Measurements from ENCODE around the gene TAF9B.
"Not testable (repeated sequence)": the region's sequence is repeated elsewhere in the genome, so short reads cannot be mapped to it uniquely, and the experiment has no call there.

Gene TAF9B

DNA sequence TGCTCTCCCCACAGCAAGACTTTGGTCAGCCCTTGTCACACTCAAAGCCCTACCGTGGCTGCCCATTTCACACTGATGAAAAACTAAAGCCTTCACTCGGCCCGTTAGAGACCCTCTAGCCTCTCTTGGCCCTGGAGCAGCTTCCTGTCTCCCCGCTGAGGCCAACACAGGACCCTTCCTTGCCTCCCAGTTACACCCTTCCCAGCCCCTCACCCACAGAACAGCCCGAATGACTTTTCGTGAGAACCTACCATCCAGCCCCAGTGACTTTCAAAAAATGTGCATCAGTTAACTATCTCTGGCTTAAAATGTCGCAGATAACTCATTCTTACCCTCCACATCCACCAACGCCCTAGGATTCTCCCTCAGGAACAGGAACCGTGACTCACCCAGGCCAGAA, 756 bp upstream of the TAF9B start:
- no peak for TF ChIP-seq ZNF274 (IDR thresholded peaks at IDR 0.05; ENCODE audit: low read depth, low read length)
- TF ChIP-seq YY1 (IDR thresholded peaks at IDR 0.05; ENCODE audit: insufficient read depth, insufficient read length), result no peak
- TF ChIP-seq SUZ12 (IDR thresholded peaks at IDR 0.05; ENCODE audit: extremely low read depth, insufficient read depth, insufficient read length), result no peak
- H3K9me3 ChIP-seq (ENCODE audit: insufficient read depth, low read length), result 0 out of 2 replicates have a peak, but pooled peaks cover 4% of the 10 kb centered on the region

GRCh38 chrX:78133238-78133960, 6.1 kb downstream of the TAF9B start:
- peaks cover 54% of the 10 kb centered on the region for H3K36me3 ChIP-seq (ENCODE audit: insufficient read depth, insufficient read length, low read length)
- H3K9me3 ChIP-seq (ENCODE audit: insufficient read depth, low read length), result no peaks in the 10 kb centered on the region
- no peaks in the 10 kb centered on the region for H3K4me1 ChIP-seq (ENCODE audit: insufficient read depth, insufficient read length)
- no peak overlapping the region for H3K9ac ChIP-seq (ENCODE audit: insufficient read length, low read depth)
- DNase-seq (ENCODE audit: low read depth, low spot score), result no peak
- no peaks in the 10 kb centered on the region for H3K27me3 ChIP-seq (ENCODE audit: insufficient read depth, insufficient read length)
- TF ChIP-seq YY1 (IDR thresholded peaks at IDR 0.05; ENCODE audit: insufficient read depth, insufficient read length), result no peak
- no peak for TF ChIP-seq ZNF274 (IDR thresholded peaks at IDR 0.05; ENCODE audit: low read depth, low read length)
- TF ChIP-seq SUZ12 (IDR thresholded peaks at IDR 0.05; ENCODE audit: extremely low read depth, insufficient read depth, insufficient read length), result no peak
- H3K4me3 ChIP-seq (ENCODE audit: insufficient read length, low read depth), result no peak overlapping the region

More for the DNA sequence above, 756 bp upstream of the TAF9B start:
- Histone ChIP-seq H3K4me3 (ENCODE audit: insufficient read length, low read depth) (no peak overlapping the region), H3K36me3 (ENCODE audit: insufficient read depth, insufficient read length, low read length) (peaks cover 18% of the 10 kb centered on the region), H3K9ac (ENCODE audit: insufficient read length, low read depth) (no peak overlapping the region), H3K4me1 (ENCODE audit: insufficient read depth, insufficient read length) (no peaks in the 10 kb centered on the region), H3K27me3 (ENCODE audit: insufficient read depth, insufficient read length) (no peaks in the 10 kb centered on the region)
- DNase-seq (ENCODE audit: low read depth, low spot score), result no peak

DNA sequence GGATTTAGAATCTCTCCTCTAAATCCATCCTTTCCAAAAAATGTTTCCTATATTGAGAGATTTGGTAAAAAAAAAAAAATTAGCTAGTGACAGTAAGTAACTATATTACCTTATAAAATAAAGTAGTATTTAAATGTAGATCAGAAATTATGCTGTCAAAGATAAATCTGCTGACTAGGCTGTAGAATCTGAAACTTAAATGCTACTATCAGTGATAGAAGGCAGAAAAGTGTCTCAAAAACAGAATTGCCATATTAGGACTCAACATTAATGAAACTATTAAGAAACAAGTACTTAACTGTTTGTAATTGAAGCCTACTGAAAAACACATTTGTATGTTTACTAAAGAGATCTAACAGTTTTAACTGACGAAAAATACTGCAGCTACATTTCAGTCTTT, 8.3 kb downstream of the TAF9B start:
- TF ChIP-seq ZNF274 (IDR thresholded peaks at IDR 0.05; ENCODE audit: low read depth, low read length), result no peak
- TF ChIP-seq YY1 (IDR thresholded peaks at IDR 0.05; ENCODE audit: insufficient read depth, insufficient read length), result no peak
- TF ChIP-seq SUZ12 (IDR thresholded peaks at IDR 0.05; ENCODE audit: extremely low read depth, insufficient read depth, insufficient read length), result no peak
- no peaks in the 10 kb centered on the region for H3K4me1 ChIP-seq (ENCODE audit: insufficient read depth, insufficient read length)
- peaks cover 64% of the 10 kb centered on the region for H3K36me3 ChIP-seq (ENCODE audit: insufficient read depth, insufficient read length, low read length)
- no peaks in the 10 kb centered on the region for H3K27me3 ChIP-seq (ENCODE audit: insufficient read depth, insufficient read length)
- no peak for DNase-seq (ENCODE audit: low read depth, low spot score)
- no peaks in the 10 kb centered on the region for H3K9me3 ChIP-seq (ENCODE audit: insufficient read depth, low read length)
- no peak overlapping the region for H3K4me3 ChIP-seq (ENCODE audit: insufficient read length, low read depth)
- no peak overlapping the region for H3K9ac ChIP-seq (ENCODE audit: insufficient read length, low read depth)

DNA sequence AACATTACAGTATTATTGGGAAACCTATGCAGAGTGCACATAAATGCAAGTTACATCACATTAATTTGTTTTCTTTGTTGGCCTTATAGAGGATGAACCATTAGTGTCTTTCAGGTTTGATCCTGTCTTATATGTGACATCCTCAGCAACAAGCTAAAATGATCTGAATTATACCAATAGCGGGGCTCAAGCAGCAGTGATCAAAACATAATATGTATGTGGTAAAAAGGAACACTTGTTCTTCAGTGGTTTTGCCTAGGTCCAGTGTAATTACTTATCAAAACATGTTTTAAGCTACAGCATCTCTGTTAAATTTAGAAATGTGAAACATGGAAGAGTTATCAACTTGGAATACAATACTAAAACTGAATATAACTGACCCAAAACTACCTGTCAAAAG, 9.1 kb downstream of the TAF9B start:
- Histone ChIP-seq H3K9ac (ENCODE audit: insufficient read length, low read depth) (no peak overlapping the region), H3K4me1 (ENCODE audit: insufficient read depth, insufficient read length) (no peaks in the 10 kb centered on the region), H3K27me3 (ENCODE audit: insufficient read depth, insufficient read length) (no peaks in the 10 kb centered on the region), H3K4me3 (ENCODE audit: insufficient read length, low read depth) (no peak overlapping the region), H3K36me3 (ENCODE audit: insufficient read depth, insufficient read length, low read length) (peaks cover 66% of the 10 kb centered on the region), H3K9me3 (ENCODE audit: insufficient read depth, low read length) (no peaks in the 10 kb centered on the region)
- DNase-seq (ENCODE audit: low read depth, low spot score), result no peak
- no peak for TF ChIP-seq SUZ12 (IDR thresholded peaks at IDR 0.05; ENCODE audit: extremely low read depth, insufficient read depth, insufficient read length)
- no peak for TF ChIP-seq ZNF274 (IDR thresholded peaks at IDR 0.05; ENCODE audit: low read depth, low read length)
- TF ChIP-seq YY1 (IDR thresholded peaks at IDR 0.05; ENCODE audit: insufficient read depth, insufficient read length), result no peak

DNA sequence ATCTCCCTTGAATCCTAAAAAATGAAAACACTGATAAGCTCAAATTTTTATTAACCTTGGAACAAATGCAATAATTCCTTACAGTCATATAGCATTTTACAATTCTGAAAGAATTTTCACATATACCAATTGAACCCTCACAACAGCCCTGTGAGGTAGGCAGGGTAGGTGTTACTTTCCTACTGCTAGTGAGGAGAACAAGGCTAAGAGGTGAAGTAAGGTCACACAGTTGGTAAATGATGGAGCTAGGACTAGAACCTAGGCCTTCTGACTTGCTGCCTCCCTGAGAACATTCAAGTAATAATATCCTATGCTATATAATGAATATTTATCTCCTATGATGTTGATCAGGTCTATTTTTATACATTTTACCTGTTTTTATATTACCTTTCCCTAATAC, 9.7 kb downstream of the TAF9B start:
- no peak for DNase-seq (ENCODE audit: low read depth, low spot score)
- TF ChIP-seq SUZ12 (IDR thresholded peaks at IDR 0.05; ENCODE audit: extremely low read depth, insufficient read depth, insufficient read length) (no peak), YY1 (IDR thresholded peaks at IDR 0.05; ENCODE audit: insufficient read depth, insufficient read length) (no peak), ZNF274 (IDR thresholded peaks at IDR 0.05; ENCODE audit: low read depth, low read length) (no peak)
- peaks cover 71% of the 10 kb centered on the region for H3K36me3 ChIP-seq (ENCODE audit: insufficient read depth, insufficient read length, low read length)
- no peak overlapping the region for H3K9ac ChIP-seq (ENCODE audit: insufficient read length, low read depth)
- no peaks in the 10 kb centered on the region for H3K9me3 ChIP-seq (ENCODE audit: insufficient read depth, low read length)
- no peak overlapping the region for H3K4me3 ChIP-seq (ENCODE audit: insufficient read length, low read depth)
- H3K4me1 ChIP-seq (ENCODE audit: insufficient read depth, insufficient read length), result no peaks in the 10 kb centered on the region
- H3K27me3 ChIP-seq (ENCODE audit: insufficient read depth, insufficient read length), result no peaks in the 10 kb centered on the region

DNA sequence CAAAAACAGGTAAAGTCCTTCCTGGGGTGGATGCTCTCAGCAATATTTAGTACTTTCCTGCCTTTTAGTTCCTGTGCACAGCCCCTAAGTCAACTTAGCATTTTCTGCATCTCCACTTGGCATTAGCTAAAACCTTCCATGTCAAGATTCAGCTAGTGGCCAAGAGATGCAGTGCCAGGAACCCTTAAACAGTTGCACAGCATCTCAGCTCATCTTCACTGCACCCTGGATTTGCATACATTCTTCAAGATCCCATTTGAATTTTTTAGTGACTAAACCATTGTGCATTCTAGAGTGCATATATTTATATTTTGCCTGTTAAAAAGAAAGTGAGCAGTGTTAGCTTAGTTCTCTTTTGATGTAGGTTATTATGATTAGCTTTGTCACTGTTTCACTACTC, 13.7 kb downstream of the TAF9B start:
- H3K4me3 ChIP-seq (ENCODE audit: insufficient read length, low read depth); H3K4me1 ChIP-seq (ENCODE audit: insufficient read depth, insufficient read length); H3K9ac ChIP-seq (ENCODE audit: insufficient read length, low read depth); H3K9me3 ChIP-seq (ENCODE audit: insufficient read depth, low read length); H3K27me3 ChIP-seq (ENCODE audit: insufficient read depth, insufficient read length); DNase-seq (ENCODE audit: low read depth, low spot score): not testable (repeated sequence)
- peaks cover 89% of the 10 kb centered on the region for H3K36me3 ChIP-seq (ENCODE audit: insufficient read depth, insufficient read length, low read length)

- no peak for TF ChIP-seq YY1 (IDR thresholded peaks at IDR 0.05; ENCODE audit: insufficient read depth, insufficient read length)
- TF ChIP-seq ZNF274 (IDR thresholded peaks at IDR 0.05; ENCODE audit: low read depth, low read length), result no peak
- TF ChIP-seq SUZ12 (IDR thresholded peaks at IDR 0.05; ENCODE audit: extremely low read depth, insufficient read depth, insufficient read length), result no peak
- Histone ChIP-seq H3K4me1 (ENCODE audit: insufficient read depth, insufficient read length) (no peaks in the 10 kb centered on the region), H3K9ac (ENCODE audit: insufficient read length, low read depth) (no peak overlapping the region), H3K36me3 (ENCODE audit: insufficient read depth, insufficient read length, low read length) (peaks cover 93% of the 10 kb centered on the region), H3K4me3 (ENCODE audit: insufficient read length, low read depth) (no peak overlapping the region), H3K9me3 (ENCODE audit: insufficient read depth, low read length) (no peaks in the 10 kb centered on the region), H3K27me3 (ENCODE audit: insufficient read depth, insufficient read length) (no peaks in the 10 kb centered on the region)
- DNase-seq (ENCODE audit: low read depth, low spot score), result no peak
Observed at GRCh38 chrX:78125148-78125547, 14.3 kb downstream of the TAF9B start.

Measured in NT2/D1 (cell line).